IPS-20b (cell line): ENCODE measurements around the gene LORICRIN.

Source experiments
- H3K27ac ChIP-seq: one replicate; pipeline ENCODE4 v1.5.1; 2013; ENCODE audit warnings: low read length
- H3K27me3 ChIP-seq: 2 replicates; pipeline ENCODE4 v1.6.1; 2013; ENCODE audit warnings: mild to moderate bottlenecking, low read length, inconsistent platforms; ENCODE audit not compliant: insufficient read depth
- H3K36me3 ChIP-seq: 2 replicates; pipeline ENCODE4 v1.6.1; 2013; ENCODE audit warnings: low read depth, mild to moderate bottlenecking, inconsistent platforms, low read length, moderate library complexity; ENCODE audit not compliant: insufficient read depth
- H3K4me1 ChIP-seq: 2 replicates; pipeline ENCODE4 v1.6.1; 2013; ENCODE audit warnings: mild to moderate bottlenecking, control low read depth, inconsistent platforms, low read length, moderate library complexity; ENCODE audit not compliant: insufficient read depth
- H3K4me3 ChIP-seq: 2 replicates; pipeline ENCODE4 v1.5.1; 2013; ENCODE audit warnings: mild to moderate bottlenecking, low read length, inconsistent platforms
- H3K9ac ChIP-seq: 2 replicates; pipeline ENCODE4 v1.6.1; 2013; ENCODE audit warnings: low read depth, mild to moderate bottlenecking, inconsistent platforms, low read length, moderate library complexity
- H3K9me3 ChIP-seq: 2 replicates; pipeline ENCODE4 v1.6.1; 2013; ENCODE audit warnings: mild to moderate bottlenecking, low read depth, low read length, inconsistent platforms; ENCODE audit not compliant: insufficient read depth

LORICRIN gene

DNA sequence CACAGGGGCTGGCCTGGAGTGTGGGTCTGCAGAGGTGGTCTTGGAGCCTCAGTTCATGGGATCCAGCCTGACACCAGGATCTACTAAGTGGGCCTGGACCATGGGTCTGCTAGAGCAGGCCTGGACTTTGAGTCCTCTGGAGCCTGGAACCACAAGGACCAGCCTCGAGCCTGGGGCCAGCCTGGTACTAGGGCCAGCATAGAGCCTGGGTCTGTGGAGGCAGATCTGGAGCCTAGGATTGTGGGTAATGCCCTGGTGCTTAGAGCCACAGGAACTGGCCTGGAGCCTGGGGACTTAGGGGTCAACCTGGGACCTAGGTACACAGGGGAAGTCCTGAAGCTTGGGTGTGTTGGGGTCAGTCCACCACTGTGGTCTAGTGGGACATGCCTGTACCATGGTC lies 12.7 kb downstream of the LORICRIN start:
- no peak overlapping the region for H3K4me3 ChIP-seq
- peaks cover 3% of the 10 kb centered on the region; the same call in 1 of the 2 replicates for H3K4me1 ChIP-seq
- H3K27me3 ChIP-seq: no peaks in the 10 kb centered on the region
- no peak overlapping the region for H3K9ac ChIP-seq
- H3K36me3 ChIP-seq: no peaks in the 10 kb centered on the region
- H3K27ac ChIP-seq: no peak overlapping the region
- H3K9me3 ChIP-seq: no peaks in the 10 kb centered on the region

DNA sequence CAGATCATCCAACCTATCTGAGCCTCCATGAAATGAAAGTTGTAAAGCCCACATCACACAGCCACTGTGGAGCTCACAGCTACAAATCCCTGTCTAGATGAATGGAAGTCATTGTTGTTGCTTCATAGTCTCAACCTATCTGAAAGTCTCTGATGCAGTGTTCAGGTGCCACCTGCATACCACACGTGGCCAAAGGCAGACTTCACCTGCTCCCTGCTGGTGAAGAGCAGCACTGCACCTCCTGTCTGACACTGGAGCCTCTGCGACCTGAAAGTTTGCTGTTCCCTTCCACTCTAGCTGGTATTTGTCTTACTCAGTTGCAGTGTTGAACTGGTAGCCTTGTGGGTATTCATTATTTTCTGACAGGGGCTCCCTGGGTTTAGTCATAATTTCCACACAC lies 18.4 kb downstream of the LORICRIN start:
- Histone ChIP-seq H3K27ac (no peak overlapping the region), H3K36me3 (no peaks in the 10 kb centered on the region), H3K9ac (no peak overlapping the region), H3K27me3 (peaks cover 11% of the 10 kb centered on the region; the same call in 1 of the 2 replicates), H3K4me3 (no peak overlapping the region), H3K9me3 (no peaks in the 10 kb centered on the region), H3K4me1 (peaks cover 3% of the 10 kb centered on the region; the same call in 1 of the 2 replicates)

DNA sequence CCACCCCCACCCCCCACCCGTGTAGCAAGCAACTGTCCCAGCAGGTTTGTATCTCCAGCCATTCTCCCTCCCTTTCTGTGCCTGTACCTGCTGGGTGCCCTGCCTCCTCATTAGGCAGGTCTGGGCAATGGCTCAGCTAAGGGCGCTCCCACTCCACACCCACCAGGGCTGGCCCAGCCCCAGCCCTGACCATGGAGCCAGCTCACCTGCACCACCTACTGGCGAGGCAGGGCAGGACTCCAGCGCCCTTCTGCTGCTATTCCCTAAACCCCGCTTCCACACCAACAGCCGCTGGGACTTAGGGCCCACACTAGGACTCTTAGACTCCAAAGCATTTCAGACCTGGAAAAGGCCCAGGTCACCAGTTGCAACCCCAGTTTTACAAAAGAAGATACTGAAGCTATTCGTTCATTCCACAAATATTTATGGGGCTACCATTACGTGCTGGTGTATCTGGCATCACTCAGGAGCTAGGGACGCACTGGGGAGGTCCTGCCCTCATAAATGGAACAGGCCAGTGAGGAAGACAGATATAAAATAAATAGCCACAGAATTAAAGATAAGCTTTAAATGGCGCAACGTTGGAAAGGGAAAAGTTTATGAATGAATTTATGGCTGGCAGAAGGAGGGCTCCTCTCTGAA lies 29.3 kb downstream of the LORICRIN start:
- Histone ChIP-seq H3K9ac (no peak overlapping the region), H3K9me3 (no peaks in the 10 kb centered on the region)

DNA sequence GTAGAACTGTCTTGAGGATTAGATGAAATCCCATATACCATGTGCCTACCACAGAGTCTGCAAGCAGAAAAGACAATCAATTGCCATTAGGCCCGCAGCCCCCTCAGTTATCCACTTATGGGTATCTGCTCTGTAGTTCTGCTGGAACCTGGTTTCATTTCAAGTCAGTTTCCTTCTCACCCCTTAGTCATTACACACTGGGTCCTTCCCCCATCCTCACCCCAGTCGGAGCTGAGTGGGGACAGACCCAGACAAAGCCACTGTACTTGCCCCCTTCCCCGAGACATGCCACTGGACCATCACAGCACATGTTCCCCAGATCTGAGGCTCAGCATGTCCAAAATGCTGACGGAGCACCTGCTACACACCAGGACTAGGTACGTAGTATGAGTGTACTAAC lies 32.0 kb downstream of the LORICRIN start:
- Histone ChIP-seq H3K4me3 (no peak overlapping the region), H3K4me1 (no peaks in the 10 kb centered on the region), H3K27me3 (no peaks in the 10 kb centered on the region), H3K36me3 (no peaks in the 10 kb centered on the region), H3K27ac (no peak overlapping the region), H3K9me3 (no peaks in the 10 kb centered on the region), H3K9ac (no peak overlapping the region)

More for the DNA sequence above, 29.3 kb downstream of the LORICRIN start:
- H3K4me1 ChIP-seq: no peaks in the 10 kb centered on the region
- H3K4me3 ChIP-seq: no peak overlapping the region
- H3K36me3 ChIP-seq: no peaks in the 10 kb centered on the region
- no peaks in the 10 kb centered on the region for H3K27me3 ChIP-seq
- H3K27ac ChIP-seq: no peak overlapping the region

DNA sequence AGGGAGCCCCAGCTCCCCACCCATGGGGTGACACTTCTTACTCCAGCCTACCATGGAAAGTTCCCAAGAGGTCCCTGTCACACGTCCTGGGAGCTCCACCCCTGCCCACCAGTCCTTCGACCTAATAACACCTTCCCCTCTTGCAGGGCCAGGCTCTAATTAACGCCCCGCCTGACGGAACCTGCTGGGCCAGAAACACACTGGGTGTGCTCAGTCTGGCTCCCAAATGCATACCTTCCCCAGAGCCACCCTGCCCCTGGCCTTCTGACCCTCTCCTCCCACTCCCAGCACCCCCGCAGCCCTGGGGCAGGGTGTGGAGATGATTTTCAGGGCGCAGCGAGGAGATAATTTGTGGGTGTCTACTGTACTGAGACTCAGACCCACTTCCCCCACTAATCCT lies 32.7 kb downstream of the LORICRIN start:
- H3K36me3 ChIP-seq: no peaks in the 10 kb centered on the region
- no peaks in the 10 kb centered on the region for H3K27me3 ChIP-seq
- no peaks in the 10 kb centered on the region for H3K9me3 ChIP-seq
- H3K27ac ChIP-seq: no peak overlapping the region
- no peak overlapping the region for H3K4me3 ChIP-seq
- H3K9ac ChIP-seq: no peak overlapping the region
- no peaks in the 10 kb centered on the region for H3K4me1 ChIP-seq

DNA sequence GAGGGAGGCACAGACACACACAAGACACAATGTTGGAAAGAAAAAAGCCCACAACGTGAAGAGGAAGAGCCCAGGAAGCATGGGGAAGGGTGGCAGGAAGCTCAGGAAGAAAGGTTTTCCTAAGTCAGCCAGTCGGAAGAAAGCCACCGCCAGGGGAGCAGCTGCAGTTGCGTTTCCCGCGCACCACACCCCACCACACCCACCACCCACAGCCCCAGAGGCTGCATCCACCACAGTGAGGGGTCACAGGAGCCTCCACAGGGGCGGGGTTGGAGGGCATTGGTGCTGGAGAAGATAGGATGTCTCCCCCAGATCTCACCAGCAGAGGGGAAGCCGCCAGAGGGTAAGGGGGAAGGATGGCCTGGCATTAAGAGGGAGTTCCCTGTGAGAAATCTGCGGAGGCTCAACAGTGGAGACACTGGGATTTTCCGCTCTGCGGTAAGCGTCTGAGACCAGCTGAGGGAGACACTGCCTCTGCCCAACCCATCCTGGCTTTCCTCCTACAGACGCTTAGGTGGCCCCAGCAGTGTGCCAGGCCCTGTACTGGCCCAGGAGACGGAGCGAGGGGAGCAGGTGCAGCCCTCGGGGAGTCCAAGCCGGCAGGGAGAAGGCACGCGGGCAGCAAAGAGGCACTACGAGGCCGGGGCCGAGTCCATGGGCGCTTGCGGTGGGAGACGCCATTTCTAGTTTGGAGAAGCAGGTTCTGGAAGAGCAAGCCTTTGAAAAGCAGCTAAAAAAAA lies 33.4 kb downstream of the LORICRIN start:
- Histone ChIP-seq H3K27me3 (no peaks in the 10 kb centered on the region), H3K4me3 (no peak overlapping the region), H3K36me3 (no peaks in the 10 kb centered on the region), H3K27ac (no peak overlapping the region), H3K9me3 (no peaks in the 10 kb centered on the region), H3K9ac (no peak overlapping the region), H3K4me1 (no peaks in the 10 kb centered on the region)

DNA sequence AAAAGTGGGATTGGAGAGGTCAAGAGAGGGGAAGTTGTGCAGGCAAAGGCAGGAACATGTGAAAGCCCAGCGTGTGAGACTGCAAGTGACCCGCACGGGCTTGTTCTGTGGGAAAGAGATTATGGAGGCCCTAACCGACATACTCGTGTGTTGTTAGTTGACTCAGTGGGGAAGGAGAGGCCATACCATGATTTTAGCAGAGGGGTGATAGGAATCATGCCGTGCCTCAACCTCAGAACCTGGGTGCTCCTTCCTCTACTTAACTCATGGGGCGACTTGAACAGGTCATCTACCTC lies 33.9 kb downstream of the LORICRIN start:
- H3K4me1 ChIP-seq: no peaks in the 10 kb centered on the region
- no peaks in the 10 kb centered on the region for H3K36me3 ChIP-seq

DNA sequence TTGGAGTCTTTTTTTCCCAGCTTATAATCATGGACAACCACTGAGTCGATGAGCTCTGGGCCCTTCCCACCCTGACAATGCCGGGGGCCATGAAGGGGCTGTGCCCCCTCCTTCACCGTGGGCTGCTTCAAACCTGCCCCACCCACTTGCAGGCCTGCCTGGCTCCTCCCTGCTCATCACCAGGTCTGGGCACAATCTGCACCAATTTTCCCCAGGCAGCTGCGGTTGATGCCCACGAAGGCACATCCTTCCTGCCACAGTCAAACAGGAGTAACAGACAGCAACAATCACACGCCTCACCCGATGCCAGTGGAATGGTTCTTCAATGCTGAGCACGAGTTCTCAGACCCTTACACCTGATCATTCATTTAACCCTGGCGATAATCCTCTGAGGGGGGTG lies 34.4 kb downstream of the LORICRIN start:
- Histone ChIP-seq H3K4me1 (no peaks in the 10 kb centered on the region), H3K4me3 (no peak overlapping the region), H3K27me3 (no peaks in the 10 kb centered on the region), H3K9me3 (no peaks in the 10 kb centered on the region), H3K36me3 (no peaks in the 10 kb centered on the region), H3K27ac (no peak overlapping the region), H3K9ac (no peak overlapping the region)

More for the DNA sequence above, 33.9 kb downstream of the LORICRIN start:
- no peak overlapping the region for H3K4me3 ChIP-seq
- H3K9ac ChIP-seq: no peak overlapping the region
- no peaks in the 10 kb centered on the region for H3K9me3 ChIP-seq
- no peaks in the 10 kb centered on the region for H3K27me3 ChIP-seq
- H3K27ac ChIP-seq: no peak overlapping the region

DNA sequence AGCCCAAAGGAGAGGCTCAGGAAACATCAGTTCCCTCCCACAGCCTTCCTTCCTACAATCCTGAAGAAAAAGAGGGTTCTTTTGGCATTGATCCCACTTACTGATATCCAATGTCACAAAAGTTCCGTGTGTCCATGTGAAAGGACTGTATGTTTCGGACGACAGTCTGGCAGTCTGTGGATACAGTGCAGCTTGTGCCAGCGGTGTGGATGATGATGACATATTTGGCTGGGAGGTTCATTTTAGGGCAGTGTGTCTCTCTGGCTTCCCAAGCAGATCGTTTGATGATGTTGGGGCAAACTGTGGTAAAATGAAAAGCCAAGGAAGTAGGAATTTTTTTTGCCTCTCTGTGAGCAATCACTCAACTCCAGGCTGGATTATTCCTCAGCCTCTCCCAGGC lies 42.8 kb downstream of the LORICRIN start:
- no peaks in the 10 kb centered on the region for H3K36me3 ChIP-seq

DNA sequence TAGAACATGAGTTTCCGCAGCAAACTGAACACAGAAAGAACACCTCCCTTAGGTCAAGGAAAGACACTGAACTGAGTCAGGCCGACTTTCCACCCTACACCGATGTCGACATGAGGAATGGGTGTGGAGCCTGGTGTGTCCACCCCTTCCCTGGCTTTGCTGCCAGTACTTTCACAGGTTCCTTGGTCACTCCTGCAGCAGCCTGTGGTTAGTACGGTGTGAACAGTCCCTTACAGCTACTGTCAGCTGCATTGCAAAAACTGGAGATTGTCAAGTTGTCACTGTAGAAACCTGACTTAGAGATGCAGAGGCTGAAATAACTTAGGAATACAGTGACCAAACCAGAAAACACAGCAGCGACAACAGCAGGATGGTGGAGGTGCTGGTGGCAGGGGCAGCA lies 46.2 kb downstream of the LORICRIN start:
- Histone ChIP-seq H3K27ac (no peak overlapping the region), H3K9ac (no peak overlapping the region), H3K27me3 (peaks cover 8% of the 10 kb centered on the region; the same call in 1 of the 2 replicates), H3K36me3 (no peaks in the 10 kb centered on the region), H3K4me1 (no peaks in the 10 kb centered on the region), H3K4me3 (no peak overlapping the region), H3K9me3 (no peaks in the 10 kb centered on the region)

More for the DNA sequence above, 42.8 kb downstream of the LORICRIN start:
- Histone ChIP-seq H3K4me1 (no peaks in the 10 kb centered on the region), H3K9me3 (no peaks in the 10 kb centered on the region), H3K27me3 (peaks cover 8% of the 10 kb centered on the region; the same call in 1 of the 2 replicates), H3K4me3 (no peak overlapping the region), H3K9ac (no peak overlapping the region), H3K27ac (no peak overlapping the region)

DNA sequence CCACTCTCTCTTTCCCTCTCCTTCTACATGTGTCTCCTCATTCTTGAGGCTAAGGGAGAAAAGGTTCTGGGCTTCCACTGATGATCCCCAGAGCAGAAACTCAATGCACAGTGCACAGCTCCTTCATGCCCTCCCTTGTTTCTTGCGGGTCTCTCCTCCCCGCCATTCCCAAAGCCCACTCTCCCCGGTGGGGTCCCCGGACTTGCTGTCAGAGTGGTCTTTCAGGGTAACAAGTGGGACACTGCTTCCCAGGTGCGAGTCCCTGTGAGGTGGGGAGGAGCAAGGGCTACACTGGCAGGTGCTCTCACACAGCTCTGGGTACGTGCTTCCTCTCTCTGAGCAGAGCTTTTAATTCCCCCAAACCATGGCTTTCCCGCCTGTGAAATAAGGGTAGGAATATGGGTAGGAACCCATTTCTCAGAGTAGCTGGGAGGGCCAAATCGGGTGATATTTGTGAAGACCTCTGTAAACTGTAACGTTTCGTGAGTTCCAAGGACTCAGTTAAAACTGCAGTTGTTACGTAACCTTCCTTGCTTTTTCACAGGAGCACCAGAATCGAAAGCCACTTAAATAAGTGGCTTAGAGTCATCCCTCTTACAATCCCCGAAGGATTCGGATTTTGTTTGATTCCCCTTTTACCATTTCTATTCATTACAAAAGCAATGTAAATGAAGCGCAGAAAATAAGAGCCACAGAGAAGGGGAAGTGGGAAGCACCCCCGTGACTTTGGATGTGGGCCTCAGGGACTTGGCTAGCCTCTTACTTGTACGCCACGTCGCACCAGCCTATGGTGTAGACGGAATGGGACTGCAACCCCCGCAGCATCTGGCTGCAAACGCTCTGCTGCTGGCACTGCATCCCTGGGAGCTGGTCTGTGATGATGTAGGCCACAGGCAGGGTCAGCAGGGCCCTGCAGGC lies 47.1 kb downstream of the LORICRIN start:
- Histone ChIP-seq H3K27me3 (peaks cover 8% of the 10 kb centered on the region; the same call in 1 of the 2 replicates), H3K9ac (no peak overlapping the region), H3K4me3 (no peak overlapping the region), H3K9me3 (no peaks in the 10 kb centered on the region), H3K36me3 (no peaks in the 10 kb centered on the region), H3K4me1 (no peaks in the 10 kb centered on the region), H3K27ac (no peak overlapping the region)
